ENCODE results near the gene CNTNAP2.

GRCh38 chr7:147251751-147252325, 1135.2 kb downstream of the CNTNAP2 start:
- no peak for TF ChIP-seq POLR2A (IDR thresholded peaks at IDR 0.05; ENCODE audit: low read length)
- TF ChIP-seq GATA1 (IDR thresholded peaks at IDR 0.05; ENCODE audit: low read depth, low read length) = no peak
